ENCODE data around the gene SLC26A1.

The SLC26A1 gene

DNA sequence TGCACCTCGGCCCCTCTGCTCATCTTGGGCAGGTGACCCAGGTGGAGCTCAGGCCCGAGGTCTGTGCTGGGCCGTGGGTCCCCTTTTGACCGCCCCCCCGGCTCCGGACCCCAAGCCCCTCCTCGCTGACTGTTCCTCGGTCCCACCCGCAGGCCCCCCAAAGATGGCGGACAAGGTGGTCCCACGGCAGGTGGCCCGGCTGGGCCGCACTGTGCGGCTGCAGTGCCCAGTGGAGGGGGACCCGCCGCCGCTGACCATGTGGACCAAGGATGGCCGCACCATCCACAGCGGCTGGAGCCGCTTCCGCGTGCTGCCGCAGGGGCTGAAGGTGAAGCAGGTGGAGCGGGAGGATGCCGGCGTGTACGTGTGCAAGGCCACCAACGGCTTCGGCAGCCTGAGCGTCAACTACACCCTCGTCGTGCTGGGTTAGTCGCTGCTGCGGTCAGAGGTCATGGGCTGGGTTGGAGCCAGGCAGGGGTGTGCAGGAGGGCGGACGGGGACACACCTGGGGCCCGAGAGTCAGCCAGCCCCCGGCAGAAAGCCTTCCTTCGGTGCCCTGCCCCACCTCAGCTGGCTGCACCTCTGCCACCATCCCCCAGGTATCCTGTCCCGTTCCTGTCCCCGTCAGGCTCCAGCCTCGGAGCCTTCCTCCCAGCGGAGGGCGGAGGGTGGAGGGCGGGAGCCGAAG lies 29.0 kb upstream of the SLC26A1 start:
- no peak overlapping the region for H3K27ac ChIP-seq
- TF ChIP-seq ZFX (IDR thresholded peaks at IDR 0.05), result no peak
- TF ChIP-seq, protein P1, sequence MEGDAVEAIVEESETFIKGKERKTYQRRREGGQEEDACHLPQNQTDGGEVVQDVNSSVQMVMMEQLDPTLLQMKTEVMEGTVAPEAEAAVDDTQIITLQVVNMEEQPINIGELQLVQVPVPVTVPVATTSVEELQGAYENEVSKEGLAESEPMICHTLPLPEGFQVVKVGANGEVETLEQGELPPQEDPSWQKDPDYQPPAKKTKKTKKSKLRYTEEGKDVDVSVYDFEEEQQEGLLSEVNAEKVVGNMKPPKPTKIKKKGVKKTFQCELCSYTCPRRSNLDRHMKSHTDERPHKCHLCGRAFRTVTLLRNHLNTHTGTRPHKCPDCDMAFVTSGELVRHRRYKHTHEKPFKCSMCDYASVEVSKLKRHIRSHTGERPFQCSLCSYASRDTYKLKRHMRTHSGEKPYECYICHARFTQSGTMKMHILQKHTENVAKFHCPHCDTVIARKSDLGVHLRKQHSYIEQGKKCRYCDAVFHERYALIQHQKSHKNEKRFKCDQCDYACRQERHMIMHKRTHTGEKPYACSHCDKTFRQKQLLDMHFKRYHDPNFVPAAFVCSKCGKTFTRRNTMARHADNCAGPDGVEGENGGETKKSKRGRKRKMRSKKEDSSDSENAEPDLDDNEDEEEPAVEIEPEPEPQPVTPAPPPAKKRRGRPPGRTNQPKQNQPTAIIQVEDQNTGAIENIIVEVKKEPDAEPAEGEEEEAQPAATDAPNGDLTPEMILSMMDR (conservative IDR thresholded peaks at IDR 0.05), result no peak

DNA sequence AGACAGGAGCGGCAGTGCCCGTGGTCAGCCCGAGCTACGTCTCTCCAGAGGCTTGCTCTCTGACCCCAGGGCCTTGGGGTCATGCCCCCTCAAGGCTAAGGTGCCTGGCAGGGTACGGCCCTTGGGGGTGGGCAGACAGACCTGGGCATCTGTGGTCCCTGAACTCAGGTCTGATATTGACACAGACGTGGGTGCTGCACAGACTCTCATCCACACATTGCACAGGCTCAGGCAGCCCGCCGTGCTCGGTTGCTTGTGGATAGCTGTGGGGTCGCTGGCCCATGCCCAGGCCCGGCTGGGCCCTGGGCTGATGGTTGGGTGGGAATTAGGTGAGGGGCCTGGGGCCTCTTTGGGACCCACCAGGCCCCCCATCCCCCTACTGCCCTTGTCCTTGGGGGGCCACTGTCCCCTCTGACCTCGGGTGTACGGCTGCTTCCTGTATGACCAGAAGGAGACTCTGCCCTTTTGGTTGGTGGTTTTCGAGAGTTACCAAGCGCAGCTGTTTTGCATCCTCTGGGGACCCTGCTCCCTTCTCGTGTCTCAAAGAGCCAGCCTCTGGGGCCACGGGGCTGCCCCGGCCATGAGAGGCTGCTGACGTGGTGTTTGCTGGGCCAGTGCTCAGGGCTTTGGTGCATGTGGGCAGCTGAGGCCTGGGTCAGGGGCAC lies 28.3 kb upstream of the SLC26A1 start:
- TF ChIP-seq, protein P1 (conservative IDR thresholded peaks at IDR 0.05), result no peak
- TF ChIP-seq ZFX (IDR thresholded peaks at IDR 0.05), result no peak
- no peak overlapping the region for H3K27ac ChIP-seq

DNA sequence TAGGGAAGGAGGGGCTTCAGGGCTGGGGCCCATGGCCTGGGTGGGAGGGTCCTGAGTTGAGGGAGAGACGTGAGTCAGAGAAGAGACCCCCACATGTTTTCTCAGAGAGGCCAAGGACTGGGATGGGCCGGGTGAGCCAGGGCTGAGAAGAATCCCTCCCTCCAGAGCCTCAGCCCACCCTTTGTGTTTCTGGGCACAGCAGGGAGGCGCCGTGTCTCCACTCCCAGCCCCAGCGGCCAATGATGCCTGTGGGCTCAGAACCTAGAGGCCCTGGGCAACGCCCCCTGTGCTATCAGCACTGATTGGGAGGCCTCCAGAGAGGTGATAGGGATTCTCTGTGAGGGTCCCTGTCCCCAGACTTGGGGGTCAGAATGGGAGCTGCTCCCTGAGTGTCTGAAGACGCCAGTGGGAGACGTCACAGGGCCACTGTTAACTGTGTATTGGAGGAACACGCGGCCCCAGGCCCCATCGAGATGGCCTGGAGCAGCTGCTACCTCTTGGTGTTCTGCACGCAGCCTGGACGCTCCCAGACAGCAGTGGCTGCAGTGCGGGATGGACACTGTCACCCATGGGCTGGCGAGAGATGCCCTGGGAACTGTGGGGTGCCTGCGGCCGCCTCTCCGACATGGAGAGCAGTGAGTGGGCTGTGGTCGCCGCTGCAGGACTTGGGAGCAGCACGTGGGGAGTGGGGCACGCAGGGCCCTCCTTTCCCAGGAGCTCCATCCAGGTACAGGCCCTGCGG lies 26.7 kb upstream of the SLC26A1 start:
- no peak overlapping the region for H3K27ac ChIP-seq
- no peak for TF ChIP-seq ZFX (IDR thresholded peaks at IDR 0.05)
- TF ChIP-seq, protein P1 (conservative IDR thresholded peaks at IDR 0.05), result no peak

DNA sequence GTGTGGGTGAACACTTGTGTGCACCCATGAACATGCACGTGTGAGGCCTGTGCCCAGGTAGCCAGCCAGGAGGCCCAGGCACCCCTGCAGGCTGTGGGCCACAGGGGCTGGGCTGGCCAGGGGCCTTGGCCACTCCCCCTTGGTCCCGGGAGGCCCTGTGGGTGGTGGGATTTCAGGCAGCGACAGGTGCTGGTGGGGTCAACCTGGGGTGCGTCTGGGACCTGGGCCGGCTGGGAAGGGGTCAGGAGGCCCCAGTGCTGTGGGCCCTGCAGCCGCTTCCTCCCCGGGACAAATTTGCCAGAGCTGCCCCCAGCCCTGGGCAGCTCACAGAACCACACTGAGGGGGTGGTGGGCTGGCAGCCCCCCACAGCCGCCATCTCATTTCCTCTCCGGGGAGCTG lies 26.1 kb upstream of the SLC26A1 start:
- no peak overlapping the region for H3K27ac ChIP-seq

DNA sequence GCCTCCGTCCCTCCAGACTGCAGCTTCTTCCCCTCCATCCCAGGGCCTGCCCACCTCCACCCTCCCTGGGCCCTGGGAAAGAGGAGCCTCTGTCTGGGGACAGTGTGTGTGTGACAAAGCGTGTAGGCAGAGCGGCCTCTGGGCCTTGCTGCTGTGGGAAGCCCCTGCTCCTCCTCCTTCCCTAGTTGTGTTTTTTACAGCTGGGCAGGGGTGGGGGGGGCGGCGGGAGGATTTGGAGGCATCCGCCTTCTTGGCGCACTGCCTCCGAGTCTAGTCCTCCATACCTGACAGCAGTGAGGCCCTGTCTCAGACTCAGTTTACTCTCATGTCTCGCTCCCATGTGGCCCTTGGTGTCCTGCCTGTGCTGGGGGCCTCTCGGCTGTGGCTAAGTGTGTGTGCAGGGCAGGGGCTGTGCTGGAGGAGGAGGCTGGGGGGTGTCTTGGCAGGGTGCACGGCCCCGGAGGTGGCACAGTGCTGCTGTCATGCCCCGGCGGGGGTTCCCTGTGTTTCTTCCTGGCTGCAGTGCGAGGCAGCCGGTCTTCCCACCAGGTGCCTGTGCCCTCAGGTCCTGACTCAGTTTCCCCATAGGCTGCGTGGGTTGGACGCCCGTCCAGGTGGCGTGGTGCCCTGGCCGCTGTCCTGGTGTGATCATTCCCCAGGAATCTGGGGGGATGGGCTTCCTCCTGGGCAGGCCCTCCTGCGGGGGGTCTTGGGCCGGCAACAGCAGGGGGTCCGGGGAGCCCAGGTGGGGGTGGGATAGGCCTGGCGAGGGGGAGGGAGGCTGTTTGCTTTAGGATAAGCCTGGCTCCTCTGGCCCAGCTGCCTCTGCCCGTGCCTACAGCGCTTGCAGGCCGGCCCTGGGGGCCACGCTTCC lies 25.2 kb upstream of the SLC26A1 start:
- TF ChIP-seq, protein P1 (conservative IDR thresholded peaks at IDR 0.05), result no peak
- TF ChIP-seq ZFX (IDR thresholded peaks at IDR 0.05), result no peak
- no peak overlapping the region for H3K27ac ChIP-seq

More for the DNA sequence above, 26.1 kb upstream of the SLC26A1 start:
- TF ChIP-seq, protein P1 (conservative IDR thresholded peaks at IDR 0.05), result no peak
- no peak for TF ChIP-seq ZFX (IDR thresholded peaks at IDR 0.05)

DNA sequence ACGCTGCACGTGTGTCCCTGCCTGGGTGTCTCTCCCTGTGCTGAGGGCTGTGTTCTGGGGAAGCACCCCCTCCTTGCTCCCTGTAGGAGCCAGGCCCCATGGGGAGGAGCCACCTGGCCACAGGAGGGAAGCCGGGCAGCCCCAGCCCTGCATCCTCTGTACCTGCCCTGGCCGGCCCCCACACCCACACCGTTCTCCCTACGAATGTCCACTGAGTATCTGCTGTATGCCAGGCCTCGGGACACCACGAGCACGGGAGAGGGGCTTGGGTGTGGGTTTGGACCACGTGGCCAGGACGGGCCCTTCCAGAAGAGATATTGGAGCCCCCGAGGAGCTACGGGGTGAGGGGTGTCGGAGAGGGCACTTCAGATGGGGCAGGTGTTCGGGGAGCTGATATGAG lies 24.5 kb upstream of the SLC26A1 start:
- TF ChIP-seq, protein P1 (conservative IDR thresholded peaks at IDR 0.05), result no peak
- TF ChIP-seq ZFX (IDR thresholded peaks at IDR 0.05), result no peak
- no peak overlapping the region for H3K27ac ChIP-seq

Data from C4-2B (cell line).